Skin epidermis (tissue), 12 donors: Measurements from ENCODE around the gene ANXA6.

Experiments used
- H3K27ac ChIP-seq, 21 experiments: fragments of 200-600 bp; sonication (generic) in 11 of 21; one replicate each; pipeline ENCODE4 v1.5.0; 2020; ENCODE audit warnings: mild to moderate bottlenecking in 3 of 21, inconsistent platforms in 2 of 21, moderate library complexity in 2 of 21
- H3K4me3 ChIP-seq, 7 experiments: fragments of 200-600 bp; sonication (generic) in 2 of 7; one replicate each; pipeline ENCODE4 v1.5.0; 2020; ENCODE audit warnings: inconsistent platforms in 2 of 7, mild to moderate bottlenecking in 2 of 7, moderate library complexity in 1 of 7

The ANXA6 gene

DNA sequence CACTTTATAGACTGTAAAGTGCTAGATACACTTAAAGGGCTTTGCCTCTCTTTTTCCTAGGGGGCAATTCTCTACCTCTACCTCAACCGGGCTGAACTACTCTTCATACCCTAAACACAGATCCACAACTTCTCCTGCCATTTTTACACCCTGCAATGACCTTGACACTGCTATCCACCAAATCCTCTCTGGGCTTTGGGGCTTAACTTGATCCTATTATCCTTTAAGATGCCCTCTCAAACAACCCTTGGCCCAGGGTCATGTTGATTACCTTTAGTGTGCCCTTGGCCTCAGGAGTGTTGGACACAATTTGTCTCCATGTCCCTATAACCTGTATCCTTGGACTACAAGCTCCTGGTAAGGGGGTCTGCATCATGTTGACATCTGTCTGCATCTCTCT is 19.5 kb downstream of the ANXA6 start:
- H3K4me3 ChIP-seq: no peak overlapping the region
- H3K27ac ChIP-seq: peak overlapping the region in 2 of 21 experiments; percentile 38 to 79

DNA sequence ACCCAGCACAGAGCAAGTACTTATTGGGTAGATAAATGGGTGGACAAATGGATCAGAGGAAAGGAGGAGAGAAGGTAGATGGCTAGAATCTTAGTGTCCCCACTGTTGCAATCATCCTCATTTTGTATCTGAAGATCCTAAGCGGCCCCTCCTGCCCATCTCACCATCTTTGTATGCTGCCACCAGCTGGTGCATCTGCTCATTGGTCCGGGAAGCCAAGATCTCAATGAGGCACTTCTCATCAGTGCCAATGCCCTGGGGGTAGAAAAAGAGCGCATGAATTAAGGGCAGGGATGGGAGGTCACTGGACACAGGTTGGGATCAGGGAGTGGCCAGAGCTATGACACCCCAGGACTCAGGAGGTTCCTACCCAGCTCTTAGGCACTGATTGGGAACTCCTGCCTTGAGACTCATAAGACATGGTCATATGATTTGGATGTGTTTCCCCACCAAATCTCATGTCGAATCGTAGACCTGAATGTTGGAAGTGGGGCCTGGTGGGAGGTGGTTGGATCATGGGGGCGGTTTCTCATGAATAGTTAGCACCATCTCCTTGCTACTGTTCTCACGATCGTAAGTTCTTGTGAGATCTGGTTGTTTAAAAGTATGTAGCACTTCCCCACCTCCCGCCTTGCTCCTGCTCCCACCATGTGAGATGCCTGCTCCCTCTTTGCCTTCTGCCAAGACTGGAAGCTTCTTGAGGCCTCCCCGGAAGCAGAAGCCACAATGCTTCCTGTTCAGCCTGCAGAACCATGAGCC is 20.3 kb downstream of the ANXA6 start:
- Histone ChIP-seq H3K27ac (peak overlapping the region in 1 of 21 experiments; percentile 10), H3K4me3 (no peak overlapping the region)

DNA sequence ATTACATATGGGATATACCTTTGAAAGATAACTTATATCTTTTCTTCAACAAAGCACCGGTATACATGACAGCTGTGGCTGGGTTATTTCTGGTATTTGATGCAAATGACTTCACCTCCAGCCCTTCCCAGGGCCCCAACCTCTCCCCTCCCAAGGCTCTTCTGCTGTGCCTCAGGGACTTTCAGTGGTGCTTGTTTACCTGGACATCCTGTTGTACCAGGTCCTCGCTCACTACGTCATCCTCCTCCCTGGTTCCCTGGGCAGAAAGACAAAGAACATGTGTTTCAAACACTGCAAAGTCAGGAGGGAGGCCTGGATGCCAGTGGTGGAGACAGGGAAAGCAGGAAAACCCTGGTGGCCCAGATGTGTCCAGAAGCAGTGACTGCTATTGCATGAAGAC is 23.4 kb downstream of the ANXA6 start:
- Histone ChIP-seq H3K27ac (peak overlapping the region in 4 of 21 experiments; percentile 1 to 43 (median 19)), H3K4me3 (no peak overlapping the region)

DNA sequence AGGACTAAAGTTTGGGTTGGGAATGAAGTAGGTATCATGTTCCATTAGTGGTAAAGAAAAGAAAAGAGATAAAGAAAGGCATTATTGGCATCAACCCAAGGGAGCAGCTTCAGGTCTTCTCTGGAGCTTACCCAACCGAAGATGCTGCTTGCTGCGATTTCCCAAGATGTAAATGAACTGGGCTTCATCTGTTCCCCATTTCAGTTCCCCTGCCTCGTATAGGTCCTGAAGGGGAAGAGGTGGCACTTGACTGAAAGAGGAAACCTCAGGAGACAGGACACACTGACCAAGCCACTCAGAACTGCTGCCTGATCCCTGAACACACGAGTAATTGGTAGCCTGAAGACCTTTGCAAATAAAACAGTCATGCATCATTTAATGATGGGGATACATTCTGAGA is 24.6 kb downstream of the ANXA6 start:
- peak overlapping the region in 3 of 21 experiments; percentile 19 to 43 (median 34) for H3K27ac ChIP-seq
- H3K4me3 ChIP-seq: no peak overlapping the region

DNA sequence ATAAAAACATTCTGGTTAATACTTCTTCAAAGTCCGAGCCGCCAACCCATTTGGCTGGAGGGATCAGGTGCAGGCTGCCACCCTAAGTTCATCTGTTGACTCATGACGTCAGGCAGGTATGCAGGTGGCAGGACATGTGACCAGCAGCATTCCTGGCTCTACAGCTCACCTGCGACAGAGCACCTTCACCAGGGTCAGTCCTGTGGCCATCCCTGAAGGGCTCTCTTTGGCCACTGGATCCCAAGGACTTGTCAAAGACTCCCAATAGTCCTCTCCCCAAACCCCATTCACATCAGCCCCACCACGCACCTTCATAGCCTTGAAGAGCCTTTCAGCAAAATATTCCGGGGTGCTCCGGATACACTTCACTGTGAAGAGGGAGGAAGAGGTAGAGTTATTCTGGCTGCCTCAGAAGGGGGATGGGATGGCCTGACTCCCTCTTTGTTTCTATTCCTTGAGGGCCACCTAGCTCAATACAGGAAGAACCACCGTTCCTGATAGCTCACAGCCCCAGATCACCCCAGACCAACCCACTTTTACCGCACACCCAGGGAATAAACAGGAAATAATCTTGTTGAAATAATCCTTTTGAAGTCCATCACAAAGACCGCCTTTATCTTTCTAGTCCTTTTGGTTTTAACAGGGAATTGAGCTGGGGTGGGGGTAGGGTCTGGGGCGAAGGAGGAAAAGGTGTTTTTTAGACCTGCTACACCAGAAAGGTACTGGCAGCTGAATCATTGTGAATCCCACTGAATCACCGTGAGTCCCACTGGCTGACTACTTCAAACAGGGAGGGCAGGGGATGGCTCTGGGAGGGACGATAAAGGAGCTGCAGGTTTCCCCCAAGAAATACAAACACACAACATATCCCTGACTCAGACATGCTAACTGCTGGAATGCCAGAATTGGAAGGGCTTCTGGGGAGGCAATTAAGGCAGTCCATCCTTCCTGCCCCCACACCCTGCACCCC is 26.4 kb downstream of the ANXA6 start:
- peak overlapping the region in 3 of 21 experiments; percentile 14 to 36 (median 35) for H3K27ac ChIP-seq
- H3K4me3 ChIP-seq: no peak overlapping the region

DNA sequence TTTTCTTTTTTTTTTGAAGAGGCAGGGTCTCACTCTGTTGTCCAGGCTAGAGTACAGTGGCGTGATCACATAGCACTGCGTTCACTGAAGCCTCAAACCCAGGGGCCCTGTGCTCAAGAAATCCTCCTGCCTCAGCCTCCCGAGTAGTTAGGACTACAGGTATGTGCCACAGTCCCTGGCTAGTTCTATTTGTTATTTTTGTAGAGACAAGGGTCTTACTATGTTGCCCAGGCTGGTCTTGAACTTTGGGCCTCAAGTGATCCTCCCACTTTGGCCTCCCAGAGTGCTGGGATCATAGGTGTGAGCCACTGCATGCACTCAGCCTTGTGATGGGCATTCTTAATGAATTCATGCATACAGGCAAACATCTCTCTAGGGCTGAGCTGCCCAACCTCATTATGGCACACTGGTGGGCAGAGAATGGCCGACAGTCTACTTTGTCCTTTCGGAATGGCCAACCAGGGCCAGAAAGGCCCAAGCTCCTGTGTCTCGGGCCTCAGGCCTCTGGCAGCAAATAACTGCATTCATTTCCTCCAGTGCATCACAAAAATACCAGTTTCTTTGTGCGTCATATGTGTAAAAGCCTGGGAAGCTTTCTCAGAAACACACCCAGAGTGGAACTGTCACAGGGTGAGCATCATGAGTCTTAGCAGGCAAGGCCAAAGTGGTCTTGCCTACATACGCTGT is 27.2 kb downstream of the ANXA6 start:
- Histone ChIP-seq H3K4me3 (no peak overlapping the region), H3K27ac (peak overlapping the region in 1 of 21 experiments; percentile 14)

DNA sequence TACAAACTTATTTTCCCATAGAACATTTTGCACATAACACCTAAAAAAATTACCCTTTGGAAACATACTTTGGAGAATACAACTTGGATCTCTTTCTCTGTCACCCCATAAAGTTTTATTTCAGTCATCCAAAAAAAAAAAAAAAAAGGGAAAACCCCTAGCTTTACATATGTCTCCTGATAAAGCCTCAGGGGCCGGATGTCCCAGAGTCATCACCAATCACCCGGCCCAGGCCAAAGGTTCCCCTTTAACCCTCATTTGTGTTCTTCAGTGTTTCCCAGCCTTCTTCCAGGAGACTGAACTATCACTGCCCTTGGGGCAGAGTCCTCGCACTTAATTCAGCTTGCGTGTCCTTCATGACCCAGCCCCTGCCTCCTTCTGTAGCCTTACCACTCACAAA is 28.8 kb downstream of the ANXA6 start:
- Histone ChIP-seq H3K27ac (no peak overlapping the region), H3K4me3 (no peak overlapping the region)

DNA sequence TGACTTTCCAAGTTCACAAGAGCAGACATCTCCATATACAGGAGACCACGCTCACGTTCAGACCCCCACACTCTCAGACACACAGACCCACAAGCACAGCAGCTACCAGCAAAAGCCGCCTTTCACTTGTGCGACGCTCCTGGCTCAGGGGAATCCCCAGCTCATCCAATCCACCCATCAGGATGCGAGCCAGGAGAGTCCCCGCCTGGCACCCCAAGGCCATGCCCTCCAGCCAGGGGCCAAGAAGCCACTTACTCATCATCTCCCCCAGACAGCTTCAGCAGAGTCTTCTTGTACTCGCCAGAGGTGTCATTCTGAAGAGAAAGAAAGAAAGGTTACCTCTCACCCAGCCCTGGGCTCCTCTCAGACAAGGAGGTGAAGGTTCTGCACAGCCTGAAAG is 29.7 kb downstream of the ANXA6 start:
- H3K4me3 ChIP-seq: no peak overlapping the region

DNA sequence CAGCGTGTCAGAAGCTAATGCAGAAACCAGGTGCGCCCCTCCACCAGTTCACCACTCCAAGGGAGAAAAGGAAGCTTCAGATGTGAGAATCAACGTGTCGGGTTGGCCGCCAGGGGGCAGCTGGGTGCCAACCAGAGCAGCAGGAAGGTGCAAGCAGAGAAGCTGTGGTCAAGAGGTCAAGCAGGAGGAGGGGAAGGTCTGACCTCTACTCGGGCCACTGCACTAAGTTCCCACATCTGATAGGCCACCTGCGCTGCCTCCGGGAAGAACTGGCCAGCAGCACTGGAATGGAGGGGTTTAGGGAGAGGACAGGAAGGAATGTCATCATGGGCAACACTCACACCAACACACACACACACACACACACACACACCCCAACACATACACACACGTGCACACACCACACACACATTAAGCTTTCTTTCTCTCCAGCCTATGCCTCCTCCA is 31.4 kb downstream of the ANXA6 start:
- peak overlapping the region in 1 of 21 experiments; percentile 26 for H3K27ac ChIP-seq
- no peak overlapping the region for H3K4me3 ChIP-seq

More for the DNA sequence above, 29.7 kb downstream of the ANXA6 start:
- no peak overlapping the region for H3K27ac ChIP-seq

DNA sequence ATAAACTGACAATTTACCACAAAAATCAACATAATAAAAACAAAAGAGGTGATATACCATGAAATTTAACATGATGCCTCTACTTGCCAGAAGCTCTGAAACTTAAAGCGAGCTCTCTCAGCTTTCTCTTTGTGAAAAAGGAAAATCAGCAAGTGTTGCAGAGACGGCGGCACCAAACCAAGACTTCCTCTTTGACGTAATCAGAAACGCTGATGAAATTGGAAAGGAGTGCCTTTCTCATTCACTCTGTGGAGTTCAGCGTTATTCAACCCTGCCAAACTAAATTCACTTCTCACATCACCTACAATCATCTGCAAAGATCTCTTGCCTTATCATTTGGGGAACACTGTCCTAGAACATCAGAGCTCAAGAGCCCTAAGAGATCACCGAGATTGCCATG is 32.2 kb downstream of the ANXA6 start:
- Histone ChIP-seq H3K4me3 (no peak overlapping the region), H3K27ac (peak overlapping the region in 1 of 21 experiments; percentile 26)

DNA sequence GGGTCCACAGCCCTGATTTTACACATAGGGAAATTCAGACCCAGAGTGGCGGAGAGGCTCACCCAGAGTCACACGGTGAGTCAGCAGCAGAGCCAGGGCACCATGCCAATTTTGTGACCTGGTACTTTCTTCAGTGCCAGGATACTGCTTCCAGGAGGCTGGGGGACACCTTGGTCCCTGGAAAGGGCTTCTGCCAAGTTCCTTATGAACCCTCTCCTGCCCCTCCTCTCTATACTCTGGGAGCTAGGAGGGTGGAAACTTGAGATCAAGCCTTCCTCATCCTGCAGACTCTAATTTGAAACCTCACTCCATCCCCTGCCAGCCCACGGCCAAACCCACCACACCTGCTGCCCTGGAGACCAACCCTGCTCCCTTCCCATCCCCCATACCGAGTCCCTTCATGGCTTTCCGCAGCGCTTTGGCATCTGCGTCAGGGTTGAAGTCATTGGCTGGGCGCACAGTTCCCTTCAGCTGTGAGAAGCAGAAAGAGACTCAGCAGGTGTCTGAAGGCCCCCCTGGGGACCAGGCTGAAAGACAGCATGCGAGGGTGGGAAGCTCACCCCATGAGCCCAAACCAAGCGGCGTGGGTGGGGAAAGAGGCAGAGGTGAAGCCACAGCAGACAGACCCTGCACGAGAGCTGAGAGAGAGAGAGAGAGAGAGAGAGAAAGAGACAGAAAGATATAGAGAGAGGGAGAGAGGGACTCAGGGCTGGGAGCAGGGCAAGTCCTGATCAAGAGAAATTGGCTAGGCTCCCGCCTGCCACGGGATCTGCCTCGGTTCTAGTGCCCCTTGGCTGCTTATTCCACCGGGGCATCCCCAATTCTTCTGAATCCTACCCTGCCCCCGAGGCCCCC is 33.5 kb downstream of the ANXA6 start:
- H3K27ac ChIP-seq: peak overlapping the region in 3 of 21 experiments; percentile 27 to 42 (median 32)
- no peak overlapping the region for H3K4me3 ChIP-seq

DNA sequence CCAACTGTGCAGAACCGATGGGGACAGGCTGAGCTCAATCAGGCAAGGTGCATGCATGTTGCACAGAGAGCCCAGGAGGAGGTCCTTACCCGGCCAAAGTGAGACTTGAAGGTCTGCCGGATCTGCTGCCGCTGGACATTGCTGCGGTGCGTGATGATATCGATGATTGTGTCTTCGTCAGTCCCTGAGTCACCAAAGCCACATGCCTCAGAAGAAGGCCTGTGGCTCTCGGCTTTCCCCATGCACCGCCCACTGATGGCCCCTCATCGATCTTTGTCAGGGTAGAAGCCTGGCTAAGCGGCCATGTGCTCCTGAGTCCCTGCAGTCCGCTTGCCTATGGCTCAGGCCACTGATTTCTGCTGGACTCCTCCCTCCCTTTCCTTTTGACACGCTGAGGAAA is 34.8 kb downstream of the ANXA6 start:
- H3K27ac ChIP-seq: no peak overlapping the region

DNA sequence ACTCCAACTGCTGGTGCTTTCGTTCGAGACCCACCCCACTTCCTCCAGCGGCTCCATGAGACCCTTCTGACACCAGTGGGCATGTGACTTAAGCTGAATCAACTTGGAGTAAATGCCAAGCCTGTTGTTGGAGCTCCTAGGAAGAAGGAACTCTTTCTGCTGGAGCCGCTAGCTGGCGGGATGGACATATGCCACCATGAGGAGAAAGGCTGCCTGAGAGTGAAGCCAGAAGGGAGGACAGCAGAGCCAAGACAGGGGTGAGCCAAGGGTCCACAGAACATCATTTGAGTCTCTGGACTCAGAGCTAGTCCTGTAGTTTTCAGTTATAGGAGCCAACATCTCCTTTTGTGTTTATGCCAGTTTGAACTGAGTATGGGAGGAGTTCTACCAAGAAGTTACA is 35.9 kb downstream of the ANXA6 start:
- Histone ChIP-seq H3K4me3 (no peak overlapping the region), H3K27ac (no peak overlapping the region)

More for the DNA sequence above, 34.8 kb downstream of the ANXA6 start:
- no peak overlapping the region for H3K4me3 ChIP-seq

DNA sequence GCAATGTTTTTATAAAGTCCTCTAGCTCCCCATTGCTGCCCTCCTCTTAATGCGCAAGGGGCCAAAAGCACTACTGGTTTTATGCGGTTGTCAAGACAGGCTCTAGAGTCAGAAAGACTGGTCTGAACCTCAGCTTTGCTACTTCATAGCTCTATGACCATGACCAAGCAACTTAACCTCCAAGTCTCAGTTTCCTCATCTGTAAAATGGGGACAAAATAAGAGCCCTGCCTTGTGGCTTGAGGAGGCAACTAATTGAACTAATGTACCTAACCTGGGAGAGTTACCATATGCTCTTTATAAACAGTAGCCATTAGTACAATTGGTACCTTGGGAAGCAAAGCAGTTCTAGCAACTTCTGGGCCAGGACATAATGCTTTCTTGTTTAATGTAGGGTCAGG is 36.5 kb downstream of the ANXA6 start:
- H3K27ac ChIP-seq: no peak overlapping the region
- no peak overlapping the region for H3K4me3 ChIP-seq

DNA sequence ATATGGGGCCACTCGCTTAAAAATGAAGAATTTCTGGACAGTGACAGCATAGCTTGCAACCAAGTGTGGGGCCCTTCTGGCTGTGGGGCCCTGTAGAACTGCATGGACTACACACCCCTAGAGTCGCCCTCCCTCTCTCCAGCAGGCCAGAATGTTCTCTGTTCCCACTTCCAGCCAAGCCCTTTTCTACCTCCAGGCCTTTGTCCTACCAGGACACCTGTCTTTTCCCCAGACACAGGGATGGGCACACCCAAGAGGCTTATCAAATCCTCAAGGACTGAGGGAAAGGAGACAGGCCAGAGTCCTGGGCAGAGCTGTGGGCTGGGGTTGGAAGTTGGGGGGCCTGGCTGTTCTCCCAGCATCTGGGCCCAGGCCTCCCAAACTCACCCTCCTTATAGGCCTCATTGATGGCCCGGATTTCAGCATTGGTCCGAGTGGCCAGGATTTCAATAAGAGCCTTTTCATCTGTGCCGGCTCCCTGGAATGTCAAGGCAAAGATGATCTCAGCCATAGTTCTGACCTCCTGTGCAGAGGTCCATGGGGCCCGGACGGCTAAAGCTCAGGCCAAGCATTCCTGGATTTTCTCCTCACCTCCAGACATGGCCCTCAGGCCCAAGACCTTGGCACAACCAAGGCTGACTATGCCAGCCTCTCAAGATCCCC is 38.5 kb downstream of the ANXA6 start:
- H3K27ac ChIP-seq: no peak overlapping the region
- H3K4me3 ChIP-seq: no peak overlapping the region

DNA sequence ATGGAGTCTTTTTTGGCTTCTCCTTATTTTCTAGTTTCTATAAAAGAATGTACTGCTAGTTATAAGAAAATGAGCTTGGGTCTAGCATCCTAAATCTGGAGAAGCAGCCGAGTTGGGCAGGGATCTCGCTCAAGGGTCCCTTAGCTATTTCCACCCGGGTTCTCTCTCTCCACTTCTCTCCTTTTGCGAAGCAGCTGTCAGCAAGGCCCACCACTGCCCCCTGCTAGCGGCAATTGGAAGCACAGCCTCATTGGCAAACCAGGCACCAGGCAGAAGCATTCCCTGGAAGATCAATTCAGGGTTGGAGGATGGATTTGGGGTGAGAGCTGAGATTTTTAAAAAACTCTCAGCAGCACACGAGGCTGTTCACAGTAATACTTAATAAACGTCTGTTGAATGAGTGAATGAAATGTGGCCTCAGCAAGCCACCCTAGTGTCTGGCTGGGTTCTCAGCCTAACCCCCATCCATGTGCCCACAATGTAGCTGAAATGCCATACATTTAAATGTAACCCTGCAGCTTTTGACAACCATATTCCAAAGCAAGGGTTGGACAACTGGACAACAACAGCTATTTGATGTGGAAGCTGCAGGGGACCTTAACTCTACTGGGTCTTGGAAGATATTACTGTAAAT is 42.2 kb downstream of the ANXA6 start:
- no peak overlapping the region for H3K27ac ChIP-seq
- H3K4me3 ChIP-seq: no peak overlapping the region

DNA sequence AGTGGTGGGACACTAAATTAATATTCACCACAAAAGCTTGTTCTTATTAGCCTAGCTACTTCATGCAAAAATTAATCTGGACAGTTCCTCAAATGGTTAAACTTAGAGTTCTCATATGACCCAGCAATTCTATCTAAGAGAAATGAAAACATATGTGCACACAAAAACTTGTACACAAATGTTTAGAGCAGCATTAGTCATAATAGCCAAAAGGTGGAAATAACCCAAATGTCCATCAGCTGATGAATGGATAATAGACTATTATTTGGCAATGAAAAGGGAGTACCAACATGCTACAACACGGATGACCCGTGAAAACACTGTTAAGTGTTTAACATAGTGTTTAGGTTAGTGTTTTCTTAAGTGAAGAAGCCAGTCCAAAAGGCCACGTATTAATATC is 43.9 kb downstream of the ANXA6 start:
- H3K27ac ChIP-seq: no peak overlapping the region
- H3K4me3 ChIP-seq: no peak overlapping the region

DNA sequence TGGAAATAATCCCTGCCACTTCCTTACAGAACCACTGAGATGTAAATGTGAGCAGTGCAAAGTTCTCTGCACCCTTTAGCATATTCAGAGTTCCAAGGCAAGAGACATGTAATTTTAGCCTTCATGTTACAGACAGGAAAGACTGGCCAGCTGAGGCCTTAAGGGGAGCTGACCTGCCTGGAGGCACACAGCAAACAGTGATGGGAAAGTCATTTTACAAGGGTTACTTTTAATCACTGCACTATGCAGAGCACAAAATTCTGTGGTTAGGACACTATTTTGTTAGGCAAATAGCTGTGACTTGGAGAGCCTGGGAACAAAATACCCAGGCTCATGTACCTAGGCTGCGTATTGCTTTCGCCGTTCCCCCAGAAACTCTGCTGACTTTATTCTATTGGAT is 46.6 kb downstream of the ANXA6 start:
- Histone ChIP-seq H3K27ac (peak overlapping the region in 1 of 21 experiments; percentile 70), H3K4me3 (no peak overlapping the region)
